Measurements from ENCODE around the gene FSTL4.
"Not testable (repeated sequence)": the region's sequence is repeated elsewhere in the genome, so short reads cannot be mapped to it uniquely, and the experiment has no call there.

The FSTL4 gene

DNA sequence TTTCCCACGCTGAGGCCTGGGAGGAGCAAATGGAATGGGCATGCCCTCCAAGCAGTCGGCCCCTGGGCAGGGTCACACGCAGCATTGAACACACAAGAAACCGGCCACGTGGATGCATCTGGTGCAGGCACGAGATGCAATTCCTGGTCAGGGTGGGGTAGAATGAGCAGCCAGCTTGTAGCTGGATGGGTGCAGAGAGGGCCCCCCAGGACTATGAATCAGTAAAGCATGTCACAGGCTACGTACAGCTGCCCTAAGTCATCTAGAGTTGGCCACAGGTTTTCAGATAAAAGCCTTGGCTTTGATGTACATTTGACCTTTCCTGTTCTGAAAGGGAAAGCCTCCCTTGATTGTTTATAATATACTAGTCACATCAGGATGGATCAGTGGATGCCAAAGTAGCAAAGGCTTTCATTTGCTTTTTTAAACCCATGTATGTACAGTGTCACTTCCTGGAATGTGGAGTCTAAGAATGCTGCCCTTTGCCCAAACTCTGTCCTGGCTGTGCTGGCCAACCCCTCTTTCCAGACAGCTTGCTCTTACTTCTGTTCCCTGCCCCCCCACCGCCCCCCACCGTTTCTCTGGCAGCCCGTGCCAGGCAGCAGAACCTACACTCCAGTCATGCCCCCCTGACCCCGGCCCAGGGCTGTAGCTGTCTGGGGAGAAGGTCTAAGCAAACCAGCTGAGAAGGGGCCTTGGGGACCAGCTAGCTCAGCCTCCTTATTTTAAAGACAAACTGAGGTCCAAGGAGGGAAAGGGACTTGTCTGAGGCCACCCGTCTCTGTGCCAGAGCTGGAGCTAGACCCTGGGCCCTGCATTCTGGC, 391.3 kb downstream of the FSTL4 start:
- H3K79me2 ChIP-seq (ENCODE audit: insufficient read depth, low read length): no peaks in the 10 kb centered on the region
- TF ChIP-seq, protein P1, sequence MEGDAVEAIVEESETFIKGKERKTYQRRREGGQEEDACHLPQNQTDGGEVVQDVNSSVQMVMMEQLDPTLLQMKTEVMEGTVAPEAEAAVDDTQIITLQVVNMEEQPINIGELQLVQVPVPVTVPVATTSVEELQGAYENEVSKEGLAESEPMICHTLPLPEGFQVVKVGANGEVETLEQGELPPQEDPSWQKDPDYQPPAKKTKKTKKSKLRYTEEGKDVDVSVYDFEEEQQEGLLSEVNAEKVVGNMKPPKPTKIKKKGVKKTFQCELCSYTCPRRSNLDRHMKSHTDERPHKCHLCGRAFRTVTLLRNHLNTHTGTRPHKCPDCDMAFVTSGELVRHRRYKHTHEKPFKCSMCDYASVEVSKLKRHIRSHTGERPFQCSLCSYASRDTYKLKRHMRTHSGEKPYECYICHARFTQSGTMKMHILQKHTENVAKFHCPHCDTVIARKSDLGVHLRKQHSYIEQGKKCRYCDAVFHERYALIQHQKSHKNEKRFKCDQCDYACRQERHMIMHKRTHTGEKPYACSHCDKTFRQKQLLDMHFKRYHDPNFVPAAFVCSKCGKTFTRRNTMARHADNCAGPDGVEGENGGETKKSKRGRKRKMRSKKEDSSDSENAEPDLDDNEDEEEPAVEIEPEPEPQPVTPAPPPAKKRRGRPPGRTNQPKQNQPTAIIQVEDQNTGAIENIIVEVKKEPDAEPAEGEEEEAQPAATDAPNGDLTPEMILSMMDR (IDR thresholded peaks at IDR 0.05; ENCODE audit: borderline replicate concordance, extremely low read depth, low read length, poor library complexity, severe bottlenecking): no peak
- TF ChIP-seq EZH2 (IDR thresholded peaks at IDR 0.05; ENCODE audit: borderline replicate concordance, low read depth, low read length, severe bottlenecking): no peak
- H3K36me3 ChIP-seq (ENCODE audit: insufficient read depth, low read length): no peaks in the 10 kb centered on the region
- H3K9me3 ChIP-seq (ENCODE audit: insufficient read depth, low read length, severe bottlenecking): no peaks in the 10 kb centered on the region
- H2AFZ ChIP-seq (ENCODE audit: low read depth, low read length): no peak overlapping the region
- no peak for ATAC-seq (ENCODE audit: insufficient read depth, low read depth)
- H3K4me2 ChIP-seq (ENCODE audit: insufficient read depth, low read length): no peak overlapping the region
- H3K27ac ChIP-seq (ENCODE audit: low read length): no peak overlapping the region
- H3K4me1 ChIP-seq (ENCODE audit: insufficient read depth, low read length): no peaks in the 10 kb centered on the region
- DNase-seq: no peak
- H3K27me3 ChIP-seq (ENCODE audit: insufficient read depth, low read length, poor library complexity): no peaks in the 10 kb centered on the region
- H4K20me1 ChIP-seq (ENCODE audit: insufficient read depth, low read length): no peaks in the 10 kb centered on the region
- no peak overlapping the region for H3K4me3 ChIP-seq (ENCODE audit: low read depth in 1 of 2, low read length in 2 of 2)
- H3K9ac ChIP-seq (ENCODE audit: low read depth, low read length): no peak overlapping the region

DNA sequence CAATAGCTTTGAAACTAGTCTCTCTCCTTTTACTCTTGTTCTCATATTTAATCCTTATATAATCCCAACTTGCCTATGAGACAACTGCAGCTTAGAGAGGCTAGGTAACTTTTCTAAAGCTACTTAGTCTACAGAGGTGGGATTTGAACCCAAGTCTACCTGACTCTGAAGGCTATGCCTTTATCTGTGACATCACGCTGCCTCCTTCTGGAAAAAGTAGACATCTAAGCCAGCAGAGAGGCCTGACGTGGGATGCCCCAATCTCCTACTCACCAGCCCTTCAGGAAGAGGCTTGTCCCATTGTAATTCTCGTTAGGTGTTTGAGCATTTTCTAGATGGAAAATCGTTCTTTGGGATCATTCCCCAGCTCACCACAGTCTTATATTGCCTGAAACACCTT, 393.0 kb downstream of the FSTL4 start:
- Histone ChIP-seq H4K20me1 (ENCODE audit: insufficient read depth, low read length) (no peaks in the 10 kb centered on the region), H3K27ac (ENCODE audit: low read length) (no peak overlapping the region), H3K27me3 (ENCODE audit: insufficient read depth, low read length, poor library complexity) (no peaks in the 10 kb centered on the region), H3K4me2 (ENCODE audit: insufficient read depth, low read length) (no peak overlapping the region), H3K4me1 (ENCODE audit: insufficient read depth, low read length) (no peaks in the 10 kb centered on the region), H3K9ac (ENCODE audit: low read depth, low read length) (no peak overlapping the region), H2AFZ (ENCODE audit: low read depth, low read length) (no peak overlapping the region), H3K79me2 (ENCODE audit: insufficient read depth, low read length) (no peaks in the 10 kb centered on the region), H3K9me3 (ENCODE audit: insufficient read depth, low read length, severe bottlenecking) (no peaks in the 10 kb centered on the region), H3K4me3 (ENCODE audit: low read depth in 1 of 2, low read length in 2 of 2) (no peak overlapping the region), H3K36me3 (ENCODE audit: insufficient read depth, low read length) (no peaks in the 10 kb centered on the region)
- no peak for DNase-seq
- TF ChIP-seq, protein P1 (IDR thresholded peaks at IDR 0.05; ENCODE audit: borderline replicate concordance, extremely low read depth, low read length, poor library complexity, severe bottlenecking): no peak
- TF ChIP-seq EZH2 (IDR thresholded peaks at IDR 0.05; ENCODE audit: borderline replicate concordance, low read depth, low read length, severe bottlenecking): no peak
- ATAC-seq (ENCODE audit: insufficient read depth, low read depth): no peak

DNA sequence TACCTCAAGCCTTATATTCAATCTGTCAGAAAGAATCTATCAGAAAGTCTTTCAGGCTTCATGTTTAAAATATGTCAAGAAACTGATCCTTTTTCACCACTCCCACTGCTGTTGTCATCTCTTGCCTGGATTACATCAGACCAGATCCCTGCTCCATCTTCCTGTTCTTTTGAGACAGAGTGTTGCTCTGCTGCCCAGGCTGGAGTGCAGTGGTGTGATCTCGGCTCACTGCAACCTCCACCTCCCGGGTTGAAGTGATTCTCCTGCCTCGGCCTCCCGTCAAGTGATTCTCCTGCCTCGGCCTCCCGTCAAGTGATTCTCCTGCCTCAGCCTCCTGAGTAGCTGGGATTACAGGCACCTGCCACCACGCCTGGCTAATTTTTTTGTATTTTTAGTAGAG, 396.2 kb downstream of the FSTL4 start:
- not testable (repeated sequence) for H3K9ac ChIP-seq (ENCODE audit: low read depth, low read length); H3K27me3 ChIP-seq (ENCODE audit: insufficient read depth, low read length, poor library complexity); H4K20me1 ChIP-seq (ENCODE audit: insufficient read depth, low read length); H3K27ac ChIP-seq (ENCODE audit: low read length); H3K36me3 ChIP-seq (ENCODE audit: insufficient read depth, low read length); H3K4me2 ChIP-seq (ENCODE audit: insufficient read depth, low read length); H3K79me2 ChIP-seq (ENCODE audit: insufficient read depth, low read length); H2AFZ ChIP-seq (ENCODE audit: low read depth, low read length); H3K4me1 ChIP-seq (ENCODE audit: insufficient read depth, low read length); ATAC-seq (ENCODE audit: insufficient read depth, low read depth); H3K4me3 ChIP-seq (ENCODE audit: low read depth in 1 of 2, low read length in 2 of 2); DNase-seq; H3K9me3 ChIP-seq (ENCODE audit: insufficient read depth, low read length, severe bottlenecking)

DNA sequence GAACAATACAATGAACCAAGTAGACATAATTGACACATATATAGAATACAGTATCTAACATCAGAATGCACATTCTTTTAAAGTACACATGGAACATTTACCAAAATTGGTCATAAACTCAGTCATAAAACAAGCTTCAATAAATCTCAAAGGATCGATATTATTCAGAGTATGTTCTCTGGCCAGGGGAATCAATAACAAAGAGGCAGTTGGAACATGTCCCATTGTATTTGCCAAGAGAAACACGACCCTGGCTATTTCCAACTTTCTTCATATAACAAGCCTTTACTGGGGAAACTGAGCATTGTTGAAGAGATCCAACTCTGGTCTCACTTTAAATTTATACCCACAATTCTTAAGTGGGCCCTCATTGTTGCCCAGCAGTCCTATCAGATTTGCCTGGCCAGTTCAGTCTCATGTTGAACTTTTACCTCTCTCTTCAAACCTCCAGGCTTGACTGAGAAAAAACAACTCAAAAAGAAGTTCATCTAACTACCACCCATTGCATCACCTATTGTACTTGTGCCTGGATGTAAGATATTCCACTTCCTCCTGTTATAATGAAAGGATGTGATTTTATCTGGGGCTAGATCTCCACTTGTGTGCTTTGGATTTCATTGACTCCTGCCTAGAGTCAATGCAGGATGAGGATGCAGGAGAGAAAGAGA, 398.1 kb downstream of the FSTL4 start:
- H3K4me1 ChIP-seq (ENCODE audit: insufficient read depth, low read length): no peaks in the 10 kb centered on the region
- no peak overlapping the region for H3K27ac ChIP-seq (ENCODE audit: low read length)
- H2AFZ ChIP-seq (ENCODE audit: low read depth, low read length): no peak overlapping the region
- H3K27me3 ChIP-seq (ENCODE audit: insufficient read depth, low read length, poor library complexity): no peaks in the 10 kb centered on the region
- no peaks in the 10 kb centered on the region for H3K9me3 ChIP-seq (ENCODE audit: insufficient read depth, low read length, severe bottlenecking)
- no peak for TF ChIP-seq EZH2 (IDR thresholded peaks at IDR 0.05; ENCODE audit: borderline replicate concordance, low read depth, low read length, severe bottlenecking)
- TF ChIP-seq, protein P1 (IDR thresholded peaks at IDR 0.05; ENCODE audit: borderline replicate concordance, extremely low read depth, low read length, poor library complexity, severe bottlenecking): no peak
- no peaks in the 10 kb centered on the region for H3K79me2 ChIP-seq (ENCODE audit: insufficient read depth, low read length)
- H3K4me2 ChIP-seq (ENCODE audit: insufficient read depth, low read length): no peak overlapping the region
- DNase-seq: no peak
- H3K36me3 ChIP-seq (ENCODE audit: insufficient read depth, low read length): no peaks in the 10 kb centered on the region
- ATAC-seq (ENCODE audit: insufficient read depth, low read depth): no peak
- H3K4me3 ChIP-seq (ENCODE audit: low read depth in 1 of 2, low read length in 2 of 2): no peak overlapping the region
- no peak overlapping the region for H3K9ac ChIP-seq (ENCODE audit: low read depth, low read length)
- H4K20me1 ChIP-seq (ENCODE audit: insufficient read depth, low read length): no peaks in the 10 kb centered on the region
